HG02970 (cell line): Measurements from ENCODE around the gene CNPY1.
"Not testable (repeated sequence)": the region's sequence is repeated elsewhere in the genome, so short reads cannot be mapped to it uniquely, and the experiment has no call there.

Source experiments
- ATAC-seq: cut with Tn5 transposase; IDR thresholded peaks from one replicate; pipeline ENCODE4 v1.9.1; 2021; ENCODE audit warnings: mild to moderate bottlenecking, moderate library complexity, moderate number of reproducible peaks; ENCODE audit not compliant: unreplicated experiment, low FRiP score

Gene CNPY1

GRCh38 chr7:155579565-155579964 is 33.2 kb upstream of the CNPY1 start:
- no peak for ATAC-seq

GRCh38 chr7:155578016-155578415 is 31.7 kb upstream of the CNPY1 start:
- ATAC-seq: no peak

- no peak for ATAC-seq
These were observed 31.1 kb upstream of the CNPY1 start for GRCh38 chr7:155577509-155577905.

DNA sequence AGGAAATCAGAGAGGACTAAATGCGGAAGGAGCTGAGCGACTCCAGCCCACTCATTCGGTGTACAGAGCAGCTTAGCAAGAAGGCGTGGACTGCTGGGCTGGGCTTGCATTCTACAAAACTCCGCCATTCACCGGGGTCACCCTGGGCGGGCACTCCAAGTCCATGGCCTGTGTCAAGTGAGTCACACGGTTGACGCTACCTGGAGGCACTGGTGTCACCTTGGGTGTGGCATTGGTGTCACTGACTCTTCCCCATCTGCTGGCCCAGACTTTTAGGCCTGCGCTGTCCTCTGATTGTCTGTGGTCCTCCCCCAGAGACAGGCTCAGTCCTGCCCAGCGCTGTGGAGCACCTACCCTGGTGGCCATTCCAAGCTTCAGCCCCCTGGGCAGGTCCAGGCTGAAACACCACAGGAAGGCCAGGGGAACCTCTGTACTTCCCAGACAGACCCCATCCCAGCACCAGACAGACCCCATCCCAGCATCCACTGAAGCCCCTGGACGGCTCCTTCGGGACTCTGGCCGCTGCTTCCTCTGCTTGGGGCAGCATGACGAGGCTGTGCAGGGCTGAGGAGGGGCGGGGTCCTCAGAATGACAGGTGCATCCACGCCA is 30.6 kb upstream of the CNPY1 start:
- no peak for ATAC-seq

- no peak for ATAC-seq
These were observed 30.1 kb upstream of the CNPY1 start for GRCh38 chr7:155576416-155576815.

- ATAC-seq: no peak
These were observed 28.4 kb upstream of the CNPY1 start for GRCh38 chr7:155574556-155575290.

DNA sequence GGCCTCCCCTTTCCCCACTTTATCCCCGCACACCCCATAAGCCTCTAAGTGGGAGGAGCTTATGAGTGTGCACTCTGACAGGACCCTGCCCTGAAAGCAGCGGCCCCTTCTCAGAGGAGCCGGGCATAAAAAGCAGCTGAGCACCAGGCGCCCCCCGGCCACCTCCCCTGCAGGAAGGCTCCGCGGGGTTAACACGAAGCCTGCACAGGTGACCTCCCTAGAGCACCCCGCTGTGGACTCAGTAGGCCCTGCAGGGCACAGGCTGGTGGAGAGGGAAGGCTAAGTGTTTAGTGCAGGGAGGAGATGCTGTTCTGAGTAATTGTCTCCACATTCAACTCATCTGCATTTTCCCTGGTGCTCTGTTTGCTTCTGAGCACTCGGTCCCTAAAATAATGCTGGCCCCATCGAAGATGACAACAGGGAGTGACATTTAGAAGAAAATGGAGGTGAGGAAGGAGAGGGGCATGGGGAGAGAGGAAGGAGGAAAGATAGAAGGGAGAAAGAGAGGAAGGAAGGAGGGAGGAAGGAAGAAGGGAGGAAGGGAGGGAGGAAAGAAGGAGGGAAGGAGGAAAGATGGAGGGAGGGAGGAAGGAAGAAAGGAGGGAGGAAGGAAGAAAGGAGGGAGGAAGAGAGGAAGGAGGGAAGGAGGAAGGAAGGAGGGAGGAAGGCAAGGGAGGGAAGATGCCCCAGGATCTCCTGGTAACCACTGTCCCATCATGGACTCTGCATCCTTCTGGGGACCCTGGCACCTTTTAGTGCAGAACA is 25.4 kb upstream of the CNPY1 start:
- ATAC-seq: no peak

- ATAC-seq: no peak
These were observed 24.6 kb upstream of the CNPY1 start for GRCh38 chr7:155570991-155571390.

DNA sequence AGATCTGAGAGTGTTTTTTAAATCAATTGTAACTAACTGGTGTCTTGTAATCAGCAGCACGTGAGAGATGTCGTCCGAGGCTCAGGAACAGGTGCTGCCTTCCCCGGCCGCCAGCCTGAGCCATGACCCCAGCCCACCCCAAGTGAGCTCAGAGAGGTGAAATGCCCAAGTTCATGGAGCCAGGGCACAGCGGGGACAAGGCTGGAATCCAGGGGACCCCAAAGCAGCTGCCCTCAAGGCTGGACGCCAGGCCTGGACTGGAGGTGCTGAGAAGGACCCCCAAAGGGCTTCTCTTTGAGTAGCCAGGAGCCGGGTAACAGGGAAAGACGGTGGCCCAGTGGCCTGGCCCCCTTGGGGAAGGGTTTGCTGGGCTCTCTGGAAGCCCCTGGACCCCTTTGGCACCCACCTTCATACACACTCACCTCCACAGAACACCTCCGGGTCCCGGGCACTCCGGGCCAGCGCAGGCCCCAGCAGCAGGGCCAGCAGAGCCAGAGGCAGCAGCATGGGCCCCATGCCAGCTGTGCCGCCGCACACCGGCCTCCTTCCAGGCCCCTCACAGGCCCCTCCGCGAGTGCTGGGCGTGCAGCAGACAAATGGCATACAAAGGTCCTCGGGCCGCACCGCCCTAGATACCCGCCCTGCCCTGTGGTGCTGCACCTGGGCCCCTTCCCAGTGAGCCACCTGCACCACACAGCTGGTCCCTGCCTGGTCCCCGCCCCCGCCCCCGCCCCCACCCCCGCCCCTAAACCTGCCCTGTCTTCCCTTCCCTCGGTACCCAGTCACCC is 24.0 kb upstream of the CNPY1 start:
- ATAC-seq: no peak

GRCh38 chr7:155569681-155570080 is 23.3 kb upstream of the CNPY1 start:
- no peak for ATAC-seq

GRCh38 chr7:155568842-155569494 is 22.6 kb upstream of the CNPY1 start:
- ATAC-seq: no peak

- ATAC-seq: no peak
These were observed 21.9 kb upstream of the CNPY1 start for GRCh38 chr7:155568333-155568660.

DNA sequence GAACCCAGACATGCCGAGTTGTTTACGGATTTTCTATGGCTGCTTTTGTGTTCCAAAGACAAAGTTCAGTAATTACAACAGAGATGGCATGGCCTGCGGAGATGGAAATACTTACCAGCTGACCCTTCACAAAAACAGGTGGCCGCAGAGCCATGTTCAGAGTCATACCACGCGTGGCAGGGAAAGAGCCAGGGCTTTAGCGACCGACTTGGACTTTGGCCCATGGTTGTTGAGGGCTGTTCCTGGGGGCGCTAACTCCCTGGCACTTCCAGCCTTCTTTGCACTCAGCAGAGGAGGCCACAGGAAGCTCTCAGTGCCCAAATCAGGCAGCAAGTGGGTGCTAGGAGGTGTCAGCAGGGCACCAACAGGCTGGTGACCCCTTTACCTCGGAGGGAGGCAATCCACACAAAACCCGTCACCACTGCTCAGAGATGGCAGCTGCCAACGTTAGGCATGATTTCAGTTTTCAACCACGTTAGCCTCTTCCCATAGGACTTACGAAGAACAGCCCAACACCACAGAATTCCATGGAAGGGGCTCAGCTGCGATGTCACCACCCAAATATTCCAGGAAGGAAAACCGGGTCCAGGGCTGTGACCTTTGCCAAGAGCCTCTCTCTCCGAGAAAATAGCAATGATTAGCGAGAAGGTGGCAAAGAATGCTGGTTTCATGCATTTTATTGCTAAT is 21.4 kb upstream of the CNPY1 start:
- no peak for ATAC-seq

GRCh38 chr7:155566011-155566836 is 19.9 kb upstream of the CNPY1 start:
- ATAC-seq: no peak

DNA sequence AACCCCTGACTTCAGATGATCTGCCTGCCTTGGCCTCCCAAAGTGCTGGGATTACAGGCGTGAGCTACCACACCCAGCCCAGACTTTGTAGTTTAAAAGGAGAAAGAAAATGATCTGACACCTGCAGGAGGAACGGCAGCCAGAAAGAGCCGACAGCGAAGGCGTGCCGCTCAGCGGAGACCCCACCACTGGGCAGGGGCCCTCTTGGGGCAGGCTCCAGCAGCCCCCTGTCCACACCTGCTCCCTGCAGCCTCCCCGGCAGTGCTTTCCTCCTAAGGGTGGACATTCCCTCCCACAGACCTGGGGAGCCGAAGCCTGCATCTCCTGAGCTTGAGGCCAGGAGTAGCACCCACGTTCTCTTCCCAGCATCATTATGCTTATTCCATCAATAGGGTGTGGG is 19.2 kb upstream of the CNPY1 start:
- ATAC-seq: no peak

DNA sequence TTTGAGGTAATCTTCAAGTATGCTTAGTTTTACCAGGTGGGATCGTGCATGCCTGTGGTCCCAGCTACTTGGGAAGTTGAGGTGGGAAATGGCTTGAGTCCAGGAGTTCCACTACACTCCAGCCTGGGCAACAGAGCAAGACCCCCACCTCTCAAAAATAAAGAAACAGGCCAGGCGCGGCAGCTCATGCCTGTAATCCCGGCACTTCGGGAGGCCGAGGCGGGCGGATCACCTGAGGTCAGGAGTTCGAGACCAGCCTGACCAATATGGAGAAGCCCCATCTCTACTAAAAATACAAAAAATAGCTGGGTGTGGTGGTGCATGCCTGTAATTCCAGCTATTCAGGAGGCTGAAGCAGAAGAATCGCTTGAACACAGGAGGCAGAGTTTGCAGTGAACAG is 16.6 kb upstream of the CNPY1 start:
- not testable (repeated sequence) for ATAC-seq

DNA sequence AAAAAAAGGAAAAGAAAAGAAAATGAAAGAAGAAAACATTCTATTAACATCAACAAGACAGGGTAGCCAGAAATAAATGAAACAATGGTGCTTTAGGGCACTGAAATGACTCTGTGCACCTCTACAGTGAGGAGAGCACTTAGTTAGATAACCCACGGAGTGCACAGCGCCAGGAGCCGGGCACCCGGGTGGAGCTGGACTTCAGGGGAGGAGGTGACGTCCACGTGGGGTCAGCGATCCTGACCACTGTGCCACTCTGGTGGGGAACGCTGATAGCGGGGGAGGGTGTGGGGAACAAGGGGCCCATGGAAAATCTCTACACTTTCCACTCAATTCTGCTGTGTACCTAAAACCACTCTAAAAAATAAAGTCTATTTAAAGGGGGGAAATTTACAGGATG is 15.7 kb upstream of the CNPY1 start:
- no peak for ATAC-seq

DNA sequence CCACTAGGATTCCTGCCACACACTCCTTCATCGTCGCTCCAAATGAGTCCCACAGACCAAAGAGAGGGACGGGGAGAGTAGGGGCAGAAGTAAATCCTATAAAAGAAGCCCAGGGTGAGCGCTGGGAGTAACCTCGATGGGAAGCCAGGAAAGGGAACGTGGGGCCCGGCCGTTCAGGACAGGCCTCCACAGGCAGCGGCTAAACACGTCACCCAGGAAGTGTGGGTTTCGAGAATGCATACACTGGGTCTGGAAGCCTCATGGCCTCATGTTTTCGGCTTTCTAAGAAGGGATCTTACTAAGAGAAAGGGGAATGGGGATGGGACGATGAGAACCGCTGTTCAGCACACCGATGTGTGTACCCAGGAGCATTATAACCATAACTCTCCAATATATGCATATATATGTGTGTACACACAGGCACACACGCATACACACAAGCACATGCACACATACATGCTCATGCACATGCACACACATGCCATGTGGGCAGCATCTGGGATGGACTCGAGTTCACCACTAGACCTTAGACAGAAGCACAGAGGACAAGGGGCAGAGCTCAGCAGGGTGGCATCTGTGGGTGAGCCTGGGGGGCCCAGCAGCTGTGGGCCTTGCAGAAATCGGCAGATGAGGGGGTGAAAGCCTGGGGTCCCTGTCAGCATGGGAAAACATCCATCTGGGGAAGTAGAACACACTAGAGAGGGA is 14.8 kb upstream of the CNPY1 start:
- ATAC-seq: no peak
